Kidney (tissue), 14 donors: ENCODE results near the gene COL5A2. TPM values are rescaled to one million over a fixed set of nuclear protein-coding genes. Genes with fewer than 3 reads are reported as not detected.

Experiments
- DNase-seq, 5 donors: peaks; one replicate each; pipeline ENCODE4 v3.0.0-alpha.2; 2013 to 2020
- FAIRE-seq: peaks from 2 replicates; lab custom pipeline; 2012; peaks lifted over from hg19 to GRCh38; lab: Jason Lieb, UNC
- H3K27ac ChIP-seq, 2 donors: one replicate each; pipeline ENCODE4 v1.7.0; 2013; ENCODE audit warnings: low read depth in 2 of 2, low read length in 2 of 2, inconsistent platforms in 1 of 2
- H3K27me3 ChIP-seq: one replicate; pipeline ENCODE4 v1.7.1; 2013; ENCODE audit warnings: low read length, inconsistent platforms; ENCODE audit not compliant: control insufficient read depth, insufficient read depth
- H3K36me3 ChIP-seq, 3 donors: one replicate each; pipeline versions ENCODE4 v1.7.0 to v1.7.1; 2013; ENCODE audit warnings: low read length in 3 of 3, control low read depth in 1 of 3, inconsistent platforms in 1 of 3; ENCODE audit not compliant: insufficient read depth in 3 of 3, control insufficient read depth in 2 of 3
- H3K4me1 ChIP-seq, 3 donors: one replicate each; pipeline versions ENCODE4 v1.7.0 to v1.7.1; 2013; ENCODE audit warnings: low read length in 3 of 3, inconsistent platforms in 1 of 3, low read depth in 1 of 3; ENCODE audit not compliant: control insufficient read depth in 2 of 3, insufficient read depth in 2 of 3
- H3K4me3 ChIP-seq, 3 donors: one replicate each; pipeline versions ENCODE4 v1.7.0 to v1.8.1; 2013; ENCODE audit warnings: low read length in 3 of 3, control low read depth in 1 of 3, inconsistent platforms in 1 of 3
- H3K9ac ChIP-seq, 3 donors: one replicate each; pipeline versions ENCODE4 v1.7.0 to v1.7.1; 2013; ENCODE audit warnings: low read length in 3 of 3, control low read depth in 1 of 3, inconsistent platforms in 1 of 3
- H3K9me3 ChIP-seq, 3 donors: one replicate each; pipeline versions ENCODE4 v1.7.0 to v1.7.1; 2013; ENCODE audit warnings: low read length in 3 of 3, control low read depth in 1 of 3, inconsistent platforms in 1 of 3; ENCODE audit not compliant: control insufficient read depth in 2 of 3, insufficient read depth in 1 of 3
- CTCF ChIP-seq: IDR thresholded peaks from 3 replicates; pipeline ENCODE4 v1.5.1; 2012; ENCODE audit warnings: mild to moderate bottlenecking, moderate library complexity, borderline replicate concordance; ENCODE audit not compliant: insufficient read depth; ENCODE audit errors: extremely low read depth
- intact Hi-C: fragments of 100-400 bp; cut with DNase I; formaldehyde crosslinking; loops from one replicate; pipeline ENCODE4 v1.11.1; 2022
- polyA plus RNA-seq: library from polyadenylated mRNA; stranded (reverse); fragments of 350-450 nt; fragmentation: Illumina TruSeq; extraction: RNeasy Lipid Tissue Mini Kit (QIAGEN cat#74804); gene quantifications from one replicate; pipeline ENCODE4 v1.2.3, GENCODE V29; 2014; ENCODE audit warnings: low read depth, low replicate concordance; ENCODE audit not compliant: insufficient read depth
- total RNA-seq: library from RNA; stranded (reverse); fragmentation: NEBNext Ultra II Directional; extraction: Animal tissue kit (Norgen Biotek cat#: 25700); gene quantifications from one replicate; pipeline ENCODE4 v1.2.1, GENCODE V29; 2021
- donor health status: control.
- donor health status: control.
- donor health status: control.
- donor health status: control.
- donor health status: control.
- donor health status: DM: yes; HTN: yes; CAD: no.
- donor health status: Normal renal cell carcinoma (clear cell type).

Gene COL5A2
- total and polyA plus RNA-seq, 2 donors from 2014 or later, result 3.6 to 12.3 TPM

- intact Hi-C loops, result no loop called here
- H3K4me1 ChIP-seq, result no peaks in the 10 kb centered on the region
- H3K27me3 ChIP-seq, result no peaks in the 10 kb centered on the region
- H3K9me3 ChIP-seq, result no peaks in the 10 kb centered on the region
- TF ChIP-seq CTCF, result no peak
- H3K4me3 ChIP-seq, result no peak overlapping the region
- DNase-seq, result no peak
- no peak overlapping the region for H3K27ac ChIP-seq
- FAIRE-seq, result no peak
- no peak overlapping the region for H3K9ac ChIP-seq
- no peaks in the 10 kb centered on the region for H3K36me3 ChIP-seq
Observed at GRCh38 chr2:189155795-189156194, 23.8 kb downstream of the COL5A2 start.

- Histone ChIP-seq H3K9me3 (no peaks in the 10 kb centered on the region), H3K36me3 (no peaks in the 10 kb centered on the region), H3K4me1 (no peaks in the 10 kb centered on the region), H3K9ac (no peak overlapping the region), H3K27ac (no peak overlapping the region), H3K4me3 (no peak overlapping the region), H3K27me3 (no peaks in the 10 kb centered on the region)
- intact Hi-C loops, result no loop called here
- no peak for TF ChIP-seq CTCF
- DNase-seq (peak in 2 of 5 donors; percentile 72 to 90), FAIRE-seq (no peak)
Observed at GRCh38 chr2:189153619-189154018, 25.9 kb downstream of the COL5A2 start.

- FAIRE-seq, result no peak
- Histone ChIP-seq H3K9ac (no peak overlapping the region), H3K27me3 (no peaks in the 10 kb centered on the region), H3K36me3 (no peaks in the 10 kb centered on the region), H3K4me3 (no peak overlapping the region), H3K4me1 (no peaks in the 10 kb centered on the region), H3K9me3 (no peaks in the 10 kb centered on the region), H3K27ac (no peak overlapping the region)
- DNase-seq, result no peak
- intact Hi-C loops, result no loop called here
- TF ChIP-seq CTCF, result no peak
Observed at GRCh38 chr2:189152483-189152882, 27.1 kb downstream of the COL5A2 start.

GRCh38 chr2:189151906-189152305, 27.7 kb downstream of the COL5A2 start:
- H3K9ac ChIP-seq, result no peak overlapping the region
- H3K27ac ChIP-seq, result no peak overlapping the region
- H3K4me1 ChIP-seq, result no peaks in the 10 kb centered on the region
- no peaks in the 10 kb centered on the region for H3K9me3 ChIP-seq
- no peak for FAIRE-seq
- no peaks in the 10 kb centered on the region for H3K36me3 ChIP-seq
- TF ChIP-seq CTCF, result no peak
- DNase-seq, result no peak
- no peak overlapping the region for H3K4me3 ChIP-seq
- intact Hi-C loops, result no loop called here
- H3K27me3 ChIP-seq, result no peaks in the 10 kb centered on the region
